HCT116 (cell line): ENCODE results near the gene IGF2. TPM values are rescaled to one million over a fixed set of nuclear protein-coding genes. Genes with fewer than 3 reads are reported as not detected.

Experiments
- ATAC-seq: fragments of 200-7000 bp; cut with Tn5 transposase; 2 replicates; pipeline ENCODE4 v1.9.1; 2020; ENCODE audit warnings: mild to moderate bottlenecking, moderate library complexity
- BruUV-seq: library from RNA; stranded (reverse); fragments of 400-500 nt; replicated peaks from 2 replicates; lab custom pipeline; 2021; lab: Mats Ljungman, UMichigan
- CTCF ChIA-PET: fragments of 300-600 bp; sonication (Branson Sonifier 250); formaldehyde crosslinking; loops from one replicate; lab custom pipeline; 2021; ENCODE audit warnings: antibody characterized with exemption; lab: Charles Lee
- POLR2A ChIA-PET: fragments of 300-600, 350-600 bp; sonication (Branson Sonifier 250); formaldehyde crosslinking; loops from one replicate; lab custom pipeline; 2021; ENCODE audit warnings: antibody characterized with exemption; lab: Charles Lee
- RAD21 ChIA-PET, 2 experiments: fragments of 300-600 bp; sonication (Branson Sonifier 250); formaldehyde crosslinking; loops; one replicate each; lab custom pipeline; 2023; ENCODE audit warnings: low total read pairs in 2 of 2; ENCODE audit not compliant: uncharacterized antibody in 2 of 2, unreplicated experiment in 2 of 2, low non-redundant PET in 1 of 2; lab: Charles Lee
- DNase-seq: peaks from one replicate; pipeline ENCODE4 v3.0.0-alpha.2; 2010; ENCODE audit warnings: low read depth, low spot score
- H2AFZ ChIP-seq: fragments of 200-600 bp; shearing (Covaris generic), sonication (generic); 2 replicates; pipeline ENCODE4 v1.6.1; 2017; ENCODE audit warnings: low read depth, mixed run types, mixed read lengths, antibody characterized with exemption, low read length; ENCODE audit not compliant: poor library complexity, severe bottlenecking
- H3K27ac ChIP-seq: 2 replicates; pipeline ENCODE4 v1.5.1; 2012; ENCODE audit warnings: low read depth, low read length
- H3K27me3 ChIP-seq: fragments of 200-600 bp; sonication (generic); 2 replicates; pipeline ENCODE4 v1.6.1; 2016; ENCODE audit warnings: mixed run types, low read length, mixed read lengths; ENCODE audit not compliant: insufficient read depth
- H3K36me3 ChIP-seq, 2 experiments: fragments of 200-500 bp in 1 of 2; fragments of 200-600 bp in 1 of 2; sonication (Bioruptor generic) in 1 of 2; sonication (generic) in 1 of 2; 2 replicates each; pipeline versions ENCODE4 v1.5.1 to v1.6.1; 2014 to 2016; ENCODE audit warnings: low read length in 2 of 2, inconsistent platforms in 1 of 2, mixed read lengths in 1 of 2, mixed run types in 1 of 2; ENCODE audit not compliant: insufficient read depth in 2 of 2, control insufficient read depth in 1 of 2
- H3K4me1 ChIP-seq, 2 experiments: fragments of 200-600 bp in 1 of 2; sonication (generic) in 1 of 2; 2 replicates each; pipeline versions ENCODE4 v1.5.1 to v1.6.1; 2012 to 2017; ENCODE audit warnings: low read length in 2 of 2, inconsistent platforms in 1 of 2, mild to moderate bottlenecking in 1 of 2, mixed read lengths in 1 of 2, mixed run types in 1 of 2, moderate library complexity in 1 of 2; ENCODE audit not compliant: insufficient read depth in 2 of 2, control insufficient read depth in 1 of 2
- H3K4me2 ChIP-seq: fragments of 200-600 bp; sonication (generic); 2 replicates; pipeline ENCODE4 v1.6.1; 2017; ENCODE audit warnings: mixed run types, low read length, mixed read lengths
- H3K4me3 ChIP-seq, 2 experiments: fragments of 200-600 bp in 1 of 2; sonication (generic) in 1 of 2; replicated peaks in 1 of 2; 2 replicates each; pipeline ENCODE4 v1.5.1; 2011 to 2016; ENCODE audit warnings: low read length in 2 of 2, control low read depth in 1 of 2, low read depth in 1 of 2, mild to moderate bottlenecking in 1 of 2, mixed read lengths in 1 of 2, mixed run types in 1 of 2
- H3K79me2 ChIP-seq: fragments of 200-600 bp; sonication (generic); 2 replicates; pipeline ENCODE4 v1.6.1; 2017; ENCODE audit warnings: mild to moderate bottlenecking, mixed run types, low read length, moderate library complexity, mixed read lengths; ENCODE audit not compliant: insufficient read depth
- H3K9ac ChIP-seq: fragments of 200-600 bp; sonication (generic); 2 replicates; pipeline ENCODE4 v1.6.1; 2016; ENCODE audit warnings: low read length, mixed read lengths
- H3K9me2 ChIP-seq: fragments of 200-600 bp; sonication (generic), shearing (Covaris generic); 2 replicates; pipeline ENCODE4 v1.6.1; 2017; ENCODE audit warnings: mixed run types, mild to moderate bottlenecking, moderate library complexity; ENCODE audit not compliant: insufficient read depth
- H3K9me3 ChIP-seq, 2 experiments: fragments of 200-500 bp in 1 of 2; fragments of 200-600 bp in 1 of 2; sonication (Bioruptor generic) in 1 of 2; sonication (generic) in 1 of 2; 2 replicates each; pipeline ENCODE4 v1.6.1; 2014 to 2017; ENCODE audit warnings: low read length in 2 of 2, mixed read lengths in 2 of 2, inconsistent platforms in 1 of 2, low read depth in 1 of 2, mild to moderate bottlenecking in 1 of 2, mixed run types in 1 of 2, moderate library complexity in 1 of 2; ENCODE audit not compliant: control insufficient read depth in 1 of 2, insufficient read depth in 1 of 2
- H4K20me1 ChIP-seq: fragments of 200-600 bp; sonication (generic), shearing (Covaris generic); 2 replicates; pipeline ENCODE4 v1.6.1; 2017; ENCODE audit warnings: mixed run types, mild to moderate bottlenecking, moderate library complexity; ENCODE audit not compliant: insufficient read depth
- CTCF ChIP-seq, 3 experiments: fragments of 200-600 bp in 1 of 3; sonication (generic) in 1 of 3; IDR thresholded peaks in 2 of 3; conservative IDR thresholded peaks in 1 of 3; 2 replicates each; pipeline ENCODE4 v1.5.1; 2012 to 2017; ENCODE audit warnings: low read depth in 2 of 3, low read length in 2 of 3, antibody characterized with exemption in 1 of 3, borderline replicate concordance in 1 of 3, control low read depth in 1 of 3, mild to moderate bottlenecking in 1 of 3, mixed read lengths in 1 of 3, mixed run types in 1 of 3, moderate library complexity in 1 of 3; ENCODE audit not compliant: insufficient read depth in 1 of 3
- EGR1 ChIP-seq: IDR thresholded peaks from 2 replicates; pipeline ENCODE4 v1.6.1; 2012; ENCODE audit warnings: low read depth
- ELF1 ChIP-seq: IDR thresholded peaks from 2 replicates; pipeline ENCODE4 v1.6.1; 2012; ENCODE audit warnings: low read depth, borderline replicate concordance
- EZH2 ChIP-seq: fragments of 200-600 bp; sonication (generic); IDR thresholded peaks from 2 replicates; pipeline ENCODE4 v1.6.1; 2017; ENCODE audit warnings: antibody characterized with exemption, mixed run types
- EZH2phosphoT487 ChIP-seq: fragments of 200-600 bp; IDR thresholded peaks from 2 replicates; pipeline ENCODE4 v1.6.1; 2018; ENCODE audit warnings: antibody characterized with exemption, borderline replicate concordance
- FOSL1 ChIP-seq: IDR thresholded peaks from 2 replicates; pipeline ENCODE4 v1.6.1; 2012; ENCODE audit warnings: low read depth
- JUND ChIP-seq: IDR thresholded peaks from 2 replicates; pipeline ENCODE4 v1.6.1; 2012
- MAX ChIP-seq: IDR thresholded peaks from 2 replicates; pipeline ENCODE4 v1.6.1; 2012
- POLR2A ChIP-seq: IDR thresholded peaks from 2 replicates; pipeline ENCODE4 v1.7.0; 2011; ENCODE audit warnings: borderline replicate concordance; ENCODE audit not compliant: insufficient read depth, insufficient read length; ENCODE audit errors: extremely low read depth
- POLR2AphosphoS5 ChIP-seq: IDR thresholded peaks from 2 replicates; pipeline ENCODE4 v1.6.1; 2011; ENCODE audit warnings: mild to moderate bottlenecking, low read depth, low read length, moderate library complexity
- RAD21 ChIP-seq: IDR thresholded peaks from 2 replicates; pipeline ENCODE4 v1.6.1; 2012; ENCODE audit warnings: low read depth, mild to moderate bottlenecking
- SIN3A ChIP-seq: IDR thresholded peaks from 2 replicates; pipeline ENCODE4 v1.6.1; 2012; ENCODE audit warnings: low read depth
- SP1 ChIP-seq: IDR thresholded peaks from 2 replicates; pipeline ENCODE4 v1.6.1; 2012; ENCODE audit warnings: low read depth
- SRF ChIP-seq: IDR thresholded peaks from 2 replicates; pipeline ENCODE4 v1.6.1; 2012; ENCODE audit warnings: low read depth
- TCF7L2 ChIP-seq: IDR thresholded peaks from 2 replicates; pipeline ENCODE4 v1.7.0; 2011; ENCODE audit warnings: borderline replicate concordance, inconsistent platforms; ENCODE audit not compliant: insufficient read depth, insufficient read length; ENCODE audit errors: extremely low read depth
- YY1 ChIP-seq: IDR thresholded peaks from 2 replicates; pipeline ENCODE4 v1.6.1; 2011; ENCODE audit warnings: low read length, low read depth, moderate library complexity, mild to moderate bottlenecking; ENCODE audit not compliant: insufficient replicate concordance; ENCODE audit errors: extremely low read depth
- ZFX ChIP-seq: fragments of 450-650 bp; IDR thresholded peaks from 2 replicates; pipeline ENCODE4 v1.6.1; 2017
- ZNF274 ChIP-seq: fragments of 200-500 bp; sonication (Bioruptor generic); IDR thresholded peaks from 2 replicates; pipeline ENCODE4 v1.6.1; 2014; ENCODE audit warnings: mild to moderate bottlenecking, low read depth, low read length, inconsistent platforms
- intact Hi-C: fragments of 100-400 bp; cut with micrococcal nuclease; formaldehyde crosslinking; loops from 2 replicates; pipeline ENCODE4 v1.10.0; 2022
- total RNA-seq: library from RNA; stranded (reverse); gene quantifications from one replicate; pipeline ENCODE4 v1.2.1, GENCODE V29; 2021; ENCODE audit not compliant: unreplicated experiment

The IGF2 gene
- total RNA-seq, 1 experiment from 2014 or later: 17.9 TPM

DNA sequence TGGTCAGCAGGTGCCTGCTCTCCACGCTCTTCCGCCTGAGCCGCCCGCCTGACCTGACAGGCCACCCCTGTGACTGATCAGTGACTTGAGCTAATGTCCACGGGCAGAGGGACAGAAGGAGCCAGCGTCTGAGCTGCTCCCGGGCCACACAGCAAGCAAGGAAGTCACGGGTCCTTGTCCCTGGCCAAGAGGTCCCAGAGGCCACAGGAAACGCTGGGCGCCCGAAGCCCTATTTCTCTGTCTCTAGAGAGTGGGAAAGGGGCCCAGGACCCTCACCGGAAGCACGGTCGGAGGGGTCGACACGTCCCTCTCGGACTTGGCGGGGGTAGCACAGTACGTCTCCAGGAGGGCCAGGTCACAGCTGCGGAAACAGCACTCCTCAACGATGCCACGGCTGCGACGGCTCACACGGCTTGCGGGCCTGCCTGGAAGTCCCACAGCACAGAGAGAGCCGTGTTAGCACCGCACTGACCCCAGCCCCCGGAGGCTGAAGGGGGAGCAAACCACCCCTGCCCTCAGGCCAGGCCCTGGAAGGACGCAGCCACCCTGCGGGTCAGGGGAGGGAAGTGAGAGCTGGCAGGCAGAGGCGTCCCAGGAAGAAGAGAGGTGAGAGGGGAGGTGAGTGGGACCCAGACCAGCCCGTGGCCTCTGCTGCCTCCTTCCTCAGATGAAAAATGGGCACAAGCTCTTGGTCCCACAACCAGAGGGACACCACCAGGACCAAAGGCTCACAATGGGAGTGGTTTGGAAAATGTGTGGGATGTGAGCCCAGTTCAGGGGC lies 5.8 kb downstream of the IGF2 start:
- RAD21 ChIA-PET: no interaction called here
- peaks cover 0 to 16% of the 10 kb centered on the region in 2 experiments; a peak in 2 of 4 replicates for H3K4me1 ChIP-seq
- DNase-seq (no peak), ATAC-seq (no peak)
- POLR2A ChIA-PET: no interaction called here
- no peaks in the 10 kb centered on the region for H3K9me2 ChIP-seq
- no peaks in the 10 kb centered on the region for H3K36me3 ChIP-seq
- no peak overlapping the region for H3K4me3 ChIP-seq
- H3K9me3 ChIP-seq: no peaks in the 10 kb centered on the region
- TF ChIP-seq RAD21 (no peak), EZH2phosphoT487 (no peak), POLR2A (no peak), ELF1 (no peak), MAX (no peak), EGR1 (no peak), SP1 (no peak), YY1 (no peak), FOSL1 (no peak), SIN3A (no peak), TCF7L2 (no peak), ZNF274 (no peak), JUND (no peak), POLR2AphosphoS5 (no peak), ZFX (no peak), SRF (no peak), EZH2 (no peak), CTCF (IDR thresholded peaks at IDR 0.05 in 2 of 3, conservative IDR thresholded peaks at IDR 0.05 in 1 of 3; ENCODE audit: borderline replicate concordance in 1 of 3, insufficient read depth in 1 of 3, low read depth in 2 of 3, low read length in 2 of 3) (no peak)
- no peak overlapping the region for H2AFZ ChIP-seq
- H3K27me3 ChIP-seq: no peaks in the 10 kb centered on the region
- H3K27ac ChIP-seq: no peak overlapping the region
- no peak overlapping the region for H3K9ac ChIP-seq
- H4K20me1 ChIP-seq: no peaks in the 10 kb centered on the region
- H3K79me2 ChIP-seq: no peaks in the 10 kb centered on the region
- H3K4me2 ChIP-seq: no peak overlapping the region
- intact Hi-C loops: no loop called here
- CTCF ChIA-PET: no interaction called here
- BruUV-seq: no TSS peak
